T-cell (primary cell): ENCODE data around the gene KLHL30. TPM values are rescaled to one million over a fixed set of nuclear protein-coding genes. Genes with fewer than 3 reads are reported as not detected.
"Not testable (repeated sequence)": the region's sequence is repeated elsewhere in the genome, so short reads cannot be mapped to it uniquely, and the experiment has no call there.

Source experiments
- ATAC-seq, 4 experiments: fragments of 200-7000 bp in 3 of 4; fragments of 150-1000 bp in 1 of 4; cut with Tn5 transposase; replicated peaks in 1 of 4; 1 replicate in 3 of 4; 2 replicates in 1 of 4; pipeline ENCODE4 v1.10.0; 2021; ENCODE audit warnings: moderate library complexity in 3 of 4, mild to moderate bottlenecking in 2 of 4, moderate number of reproducible peaks in 1 of 4
- CTCF ChIA-PET, 2 donors: fragments of 300-600 bp; sonication (Branson Sonifier 250); formaldehyde crosslinking; loops; one replicate each; lab custom pipeline; 2022; ENCODE audit warnings: antibody characterized with exemption in 2 of 2; lab: Charles Lee
- POLR2A ChIA-PET, 2 donors: fragments of 300-600 bp; sonication (Branson Sonifier 250); formaldehyde crosslinking; loops; one replicate each; lab custom pipeline; 2022; ENCODE audit warnings: antibody characterized with exemption in 2 of 2; lab: Charles Lee
- DNase-seq, 35 experiments: peaks; one replicate each; pipeline versions ENCODE4 v3.0.0 to v3.0.0-alpha.2; 2013 to 2023
- H3K27ac ChIP-seq: one replicate; pipeline ENCODE4 v1.5.1; 2013; ENCODE audit warnings: low read length
- H3K27me3 ChIP-seq, 2 experiments: replicated peaks in 1 of 2; 1 replicate in 1 of 2; 2 replicates in 1 of 2; pipeline versions ENCODE4 v1.6.1 to v1.7.0; 2013; ENCODE audit warnings: low read length in 1 of 2, mixed read lengths in 1 of 2; ENCODE audit not compliant: control insufficient read depth in 2 of 2, insufficient read depth in 2 of 2; ENCODE audit errors: extremely low read depth in 1 of 2
- H3K36me3 ChIP-seq, 2 donors: 1 replicate in 1 of 2; 2 replicates in 1 of 2; pipeline versions ENCODE4 v1.6.1 to v1.7.0; 2013; ENCODE audit warnings: low read length in 1 of 2; ENCODE audit not compliant: control insufficient read depth in 2 of 2, insufficient read depth in 1 of 2; ENCODE audit errors: extremely low read depth in 1 of 2
- H3K4me1 ChIP-seq, 2 experiments: 1 replicate in 1 of 2; 2 replicates in 1 of 2; pipeline versions ENCODE4 v1.6.1 to v1.7.0; 2013; ENCODE audit warnings: low read length in 2 of 2, mixed read lengths in 1 of 2; ENCODE audit not compliant: insufficient read depth in 2 of 2, control insufficient read depth in 1 of 2; ENCODE audit errors: extremely low read depth in 1 of 2
- H3K4me3 ChIP-seq, 2 donors: 1 replicate in 1 of 2; 2 replicates in 1 of 2; pipeline versions ENCODE4 v1.5.1 to v1.7.0; 2013; ENCODE audit warnings: mild to moderate bottlenecking in 2 of 2, low read length in 1 of 2, moderate library complexity in 1 of 2; ENCODE audit not compliant: control insufficient read depth in 1 of 2; ENCODE audit errors: extremely low read depth in 1 of 2
- H3K9me3 ChIP-seq: 2 replicates; pipeline ENCODE4 v1.7.0; 2013
- H3K27ac Mint-ChIP-seq, 2 donors: one replicate each; pipeline ENCODE4 v1.8.0; 2020 to 2021; ENCODE audit warnings: mild to moderate bottlenecking in 2 of 2, mixed read lengths in 2 of 2
- H3K27me3 Mint-ChIP-seq, 2 donors: one replicate each; pipeline ENCODE4 v1.8.0; 2021 to 2022; ENCODE audit warnings: mixed read lengths in 2 of 2
- H3K36me3 Mint-ChIP-seq: one replicate; pipeline ENCODE4 v1.8.0; 2021; ENCODE audit warnings: mixed read lengths
- H3K4me1 Mint-ChIP-seq, 3 donors: one replicate each; pipeline ENCODE4 v1.8.0; 2020 to 2022; ENCODE audit warnings: mixed read lengths in 3 of 3, mild to moderate bottlenecking in 1 of 3
- H3K4me3 Mint-ChIP-seq, 3 donors: one replicate each; pipeline ENCODE4 v1.8.0; 2020 to 2022; ENCODE audit warnings: mild to moderate bottlenecking in 3 of 3, mixed read lengths in 3 of 3, moderate library complexity in 3 of 3
- H3K9me3 Mint-ChIP-seq, 3 donors: one replicate each; pipeline ENCODE4 v1.8.0; 2020 to 2022; ENCODE audit warnings: mixed read lengths in 3 of 3
- WGBS: methylation state at CpG from one replicate; pipeline ENCODE4 v1.1.5; 2013; ENCODE audit warnings: missing lambda C conversion rate; ENCODE audit not compliant: insufficient coverage; 5-methylcytosine and 5-hydroxymethylcytosine counted together
- total RNA-seq, 35 experiments: library from RNA in 6 of 35; stranded (reverse) in 6 of 35; fragments of 120-200 nt in 1 of 35; gene quantifications; one replicate each; pipeline versions ENCODE4 v1.2.1 to v1.2.4 and lab custom pipeline; 2013 to 2026

Gene KLHL30
- total RNA-seq, 5 donors from 2014 or later (not counting 1 experiment from before 2014, with no cell fraction given), result not detected

DNA sequence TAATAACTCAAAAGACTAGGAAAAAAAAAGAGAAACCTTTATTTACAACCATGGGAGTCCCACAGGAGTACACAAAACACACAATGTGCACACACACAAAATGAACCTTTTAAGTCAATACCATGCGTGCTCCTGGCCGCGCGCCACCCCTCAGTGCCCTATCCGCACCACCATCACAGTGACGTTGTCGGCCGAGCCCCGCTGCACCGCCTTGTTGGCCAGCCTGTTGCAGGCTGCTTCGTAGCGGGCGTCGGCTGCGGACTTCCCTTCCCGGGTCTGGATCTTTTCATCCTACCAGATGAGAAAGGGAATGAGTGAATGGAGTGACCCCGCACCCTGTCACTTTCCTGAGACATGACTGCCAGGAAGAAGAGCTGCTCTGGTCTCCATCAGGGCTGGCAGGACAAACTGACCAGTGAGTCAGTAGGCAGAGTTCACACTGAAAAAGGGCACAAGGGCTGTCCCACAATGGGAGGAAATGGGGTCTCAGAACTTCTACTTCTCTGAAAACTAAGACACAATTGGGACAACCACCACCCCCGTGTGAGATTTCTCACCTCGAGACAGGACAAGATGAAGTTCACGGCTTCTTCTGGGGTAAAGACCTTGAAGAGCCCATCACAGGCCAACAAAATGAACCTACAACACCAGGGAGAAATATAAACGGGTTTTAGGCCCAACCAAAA is 32.1 kb downstream of the KLHL30 start:
- no peak overlapping the region for H3K4me3 Mint-ChIP-seq
- CTCF ChIA-PET, result interaction anchor here in 1 of 2 donors (0.5 kb wide), 1 partner anchor 20 kb away, joined by 6 read pairs; no protein-coding TSS in a partner anchor
- peaks cover 15 to 71% of the 10 kb centered on the region in 2 donors for H3K36me3 ChIP-seq

DNA sequence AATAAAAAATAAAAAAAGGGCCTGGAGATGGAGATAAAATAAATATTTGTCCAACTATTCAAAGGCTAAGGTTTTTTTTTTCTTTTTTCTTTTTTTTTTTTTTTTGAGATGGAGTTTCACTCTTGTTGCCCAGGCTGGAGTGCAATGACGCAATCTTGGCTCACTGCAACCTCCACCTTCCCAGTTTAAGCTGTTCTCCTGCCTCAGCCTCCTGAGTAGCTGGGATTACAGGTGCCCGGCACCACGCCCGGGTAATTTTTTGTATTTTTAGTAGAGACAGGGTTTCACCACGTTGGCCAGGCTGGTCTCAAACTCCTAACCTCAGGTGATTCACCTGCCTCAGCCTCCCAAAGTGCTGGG is 32.6 kb downstream of the KLHL30 start:
- peak in 1 of 35 experiments; percentile 14 for DNase-seq
- H3K27ac ChIP-seq, POLR2A ChIA-PET, H3K4me1 Mint-ChIP-seq, H3K4me3 ChIP-seq, CTCF ChIA-PET, H3K27me3 Mint-ChIP-seq, H3K9me3 ChIP-seq, H3K4me3 Mint-ChIP-seq, ATAC-seq, H3K27ac Mint-ChIP-seq, H3K4me1 ChIP-seq, H3K9me3 Mint-ChIP-seq, H3K27me3 ChIP-seq: not testable (repeated sequence)
- WGBS, result no CpG with 5 or more reads among the region's 5 CpGs
- H3K36me3 ChIP-seq, result peaks cover 15 to 75% of the 10 kb centered on the region in 2 donors
- peaks cover 49% of the 10 kb centered on the region for H3K36me3 Mint-ChIP-seq

More for the DNA sequence above, 32.1 kb downstream of the KLHL30 start:
- Histone ChIP-seq H3K4me1 (no peaks in the 10 kb centered on the region), H3K9me3 (no peaks in the 10 kb centered on the region), H3K27me3 (peaks cover 0 to 1% of the 10 kb centered on the region in 2 experiments), H3K27ac (no peak overlapping the region), H3K4me3 (no peak overlapping the region)
- POLR2A ChIA-PET, result no interaction called here
- ATAC-seq (no peak), DNase-seq (peak in 1 of 35 experiments; percentile 16)
- H3K27ac Mint-ChIP-seq, result no peak overlapping the region
- 97% methylated on average over 6 of the region's 21 CpGs for WGBS
- peaks cover 0 to 2% of the 10 kb centered on the region in 2 donors for H3K27me3 Mint-ChIP-seq
- no peaks in the 10 kb centered on the region for H3K4me1 Mint-ChIP-seq
- H3K9me3 Mint-ChIP-seq, result no peaks in the 10 kb centered on the region
- H3K36me3 Mint-ChIP-seq, result peaks cover 46% of the 10 kb centered on the region

DNA sequence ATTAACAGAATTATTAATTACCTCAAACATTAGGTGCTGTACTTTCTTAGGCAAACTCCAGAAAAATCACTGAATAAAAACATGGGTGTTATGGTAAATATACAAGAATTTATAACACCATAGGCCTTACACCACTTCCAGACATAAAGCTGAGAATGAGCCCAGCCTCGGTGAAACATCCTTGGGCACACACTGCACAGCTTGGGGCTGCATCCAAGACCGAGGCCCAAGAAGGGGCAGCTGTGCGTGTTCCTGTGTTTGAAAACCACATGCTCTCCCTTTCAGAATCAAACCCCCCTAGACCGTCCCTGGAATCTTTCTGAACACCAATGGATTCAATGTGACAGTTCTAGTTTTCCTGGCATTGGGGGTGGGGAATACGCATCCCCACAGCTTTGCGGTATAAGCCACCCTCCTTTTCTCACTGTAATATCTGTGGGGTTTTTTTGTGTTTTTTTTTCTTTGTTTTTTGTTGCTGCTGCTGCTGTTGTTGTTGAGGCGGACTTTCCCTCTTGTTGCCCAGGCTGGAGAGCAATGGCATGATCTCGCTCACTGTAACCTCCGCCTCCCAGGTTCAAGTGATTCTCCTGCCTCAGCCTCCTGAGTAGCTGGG is 33.2 kb downstream of the KLHL30 start:
- H3K27ac ChIP-seq, result no peak overlapping the region
- peaks cover 15 to 79% of the 10 kb centered on the region in 2 donors for H3K36me3 ChIP-seq
- no peaks in the 10 kb centered on the region for H3K4me1 ChIP-seq
- H3K36me3 Mint-ChIP-seq, result peaks cover 54% of the 10 kb centered on the region
- DNase-seq (no peak), ATAC-seq (no peak)
- H3K9me3 Mint-ChIP-seq, result no peaks in the 10 kb centered on the region
- H3K4me3 Mint-ChIP-seq, result peak overlapping the region in 1 of 3 donors; percentile 22
- H3K27ac Mint-ChIP-seq, result peak overlapping the region in 1 of 2 donors; percentile 16
- H3K27me3 Mint-ChIP-seq, result no peaks in the 10 kb centered on the region
- peaks cover 0 to 4% (median 0%) of the 10 kb centered on the region in 3 donors for H3K4me1 Mint-ChIP-seq
- no peaks in the 10 kb centered on the region for H3K27me3 ChIP-seq
- ChIA-PET POLR2A (no interaction called here), CTCF (no interaction called here)
- H3K9me3 ChIP-seq, result no peaks in the 10 kb centered on the region
- no peak overlapping the region for H3K4me3 ChIP-seq
- WGBS, result 95% methylated on average over 4 of the region's 9 CpGs

DNA sequence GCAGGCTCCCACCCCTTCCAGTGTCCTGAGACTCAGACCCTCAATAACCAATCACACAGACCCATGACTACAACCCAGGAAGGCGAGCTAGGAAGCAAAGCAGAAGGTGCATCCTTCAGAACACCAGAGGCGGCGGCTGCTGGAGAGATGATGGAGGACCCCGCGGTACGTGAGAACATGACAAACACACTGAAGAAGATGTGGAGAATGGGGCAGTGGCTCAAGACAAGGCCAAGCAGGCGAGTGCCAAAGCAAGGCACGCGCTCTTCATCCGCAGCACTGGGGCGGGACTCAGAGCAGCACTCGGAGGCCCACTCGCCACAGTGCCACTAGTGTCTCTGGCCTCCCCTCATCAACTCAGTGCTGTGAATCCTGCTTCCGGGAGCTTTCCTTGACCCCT is 34.0 kb downstream of the KLHL30 start:
- CTCF ChIA-PET, result no interaction called here
- Histone ChIP-seq H3K4me3 (no peak overlapping the region), H3K36me3 (peaks cover 15 to 85% of the 10 kb centered on the region in 2 donors), H3K27me3 (no peaks in the 10 kb centered on the region), H3K9me3 (no peaks in the 10 kb centered on the region), H3K27ac (no peak overlapping the region), H3K4me1 (no peaks in the 10 kb centered on the region)
- Mint-ChIP-seq H3K27ac (peak overlapping the region in 1 of 2 donors; percentile 39), H3K4me1 (peaks cover 0 to 4% (median 0%) of the 10 kb centered on the region in 3 donors), H3K9me3 (no peaks in the 10 kb centered on the region), H3K27me3 (no peaks in the 10 kb centered on the region), H3K36me3 (peaks cover 59% of the 10 kb centered on the region), H3K4me3 (peak overlapping the region in 1 of 3 donors; percentile 22)
- ATAC-seq (peak in 1 of 4 experiments; percentile 11), DNase-seq (no peak)
- 100% methylated on average over 11 of the region's 14 CpGs for WGBS
- POLR2A ChIA-PET, result no interaction called here

DNA sequence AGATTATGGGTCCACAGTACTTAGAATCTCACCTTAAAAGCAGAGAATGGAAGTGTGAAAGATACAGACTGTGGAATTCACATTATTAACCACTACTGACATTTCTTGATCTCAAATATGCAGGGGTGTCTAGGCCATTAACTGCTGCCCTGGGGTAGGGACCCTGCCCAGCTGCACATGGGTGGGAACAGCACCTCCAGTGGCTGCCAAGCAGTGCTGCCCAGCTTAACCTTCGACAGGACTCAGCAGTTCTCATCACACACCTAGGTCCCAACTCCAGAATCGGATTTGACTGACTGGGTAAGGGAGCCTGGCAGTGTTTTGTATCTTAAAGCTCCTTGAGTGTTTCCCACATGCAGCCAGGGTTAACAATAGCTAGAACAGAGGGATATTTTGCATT is 35.2 kb downstream of the KLHL30 start:
- ChIA-PET CTCF (no interaction called here), POLR2A (no interaction called here)
- Histone ChIP-seq H3K27ac (no peak overlapping the region), H3K9me3 (no peaks in the 10 kb centered on the region), H3K4me3 (no peak overlapping the region), H3K4me1 (no peaks in the 10 kb centered on the region), H3K27me3 (no peaks in the 10 kb centered on the region), H3K36me3 (peaks cover 13 to 91% of the 10 kb centered on the region in 2 donors)
- DNase-seq, result no peak
- ATAC-seq, result no peak
- H3K36me3 Mint-ChIP-seq, result peaks cover 63% of the 10 kb centered on the region
- WGBS, result no CpG with 5 or more reads among the region's 2 CpGs
- H3K4me3 Mint-ChIP-seq, result no peak overlapping the region
- H3K27me3 Mint-ChIP-seq, result no peaks in the 10 kb centered on the region
- no peaks in the 10 kb centered on the region for H3K9me3 Mint-ChIP-seq
- H3K27ac Mint-ChIP-seq, result no peak overlapping the region
- peaks cover 0 to 4% (median 0%) of the 10 kb centered on the region in 3 donors for H3K4me1 Mint-ChIP-seq

DNA sequence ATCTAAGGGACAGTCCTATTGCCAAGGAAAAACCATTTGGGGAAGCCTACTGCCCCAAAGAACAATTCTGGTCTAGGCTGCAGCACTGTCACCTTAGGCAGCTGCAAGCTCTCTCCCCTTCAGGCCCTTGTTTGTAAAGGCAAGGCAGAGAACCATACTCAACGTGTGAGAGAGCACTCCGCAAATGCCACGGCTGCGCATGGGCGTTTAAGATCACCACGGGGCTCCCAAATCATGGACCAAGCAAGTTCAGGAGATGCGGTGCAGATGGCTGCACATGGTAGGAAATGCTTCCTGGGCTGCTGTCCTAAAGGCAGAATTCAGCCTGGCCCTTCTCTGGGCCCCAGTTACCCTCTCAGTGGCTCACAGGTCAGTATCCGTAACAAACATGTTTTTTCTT is 35.8 kb downstream of the KLHL30 start:
- no peaks in the 10 kb centered on the region for H3K9me3 ChIP-seq
- Mint-ChIP-seq H3K27me3 (no peaks in the 10 kb centered on the region), H3K4me1 (peaks cover 0 to 4% (median 0%) of the 10 kb centered on the region in 3 donors), H3K4me3 (no peak overlapping the region), H3K36me3 (peaks cover 66% of the 10 kb centered on the region), H3K27ac (no peak overlapping the region), H3K9me3 (no peaks in the 10 kb centered on the region)
- H3K4me3 ChIP-seq, result no peak overlapping the region
- WGBS, result 97% methylated on average over 7 of the region's 8 CpGs
- CTCF ChIA-PET, result no interaction called here
- ATAC-seq (no peak), DNase-seq (no peak)
- peaks cover 13 to 91% of the 10 kb centered on the region in 2 donors for H3K36me3 ChIP-seq
- POLR2A ChIA-PET, result no interaction called here
- H3K27me3 ChIP-seq, result no peaks in the 10 kb centered on the region
- H3K4me1 ChIP-seq, result no peaks in the 10 kb centered on the region
- no peak overlapping the region for H3K27ac ChIP-seq
